Measurements from ENCODE around the gene HS2ST1. TPM values are rescaled to one million over a fixed set of nuclear protein-coding genes. Genes with fewer than 3 reads are reported as not detected.
"Not testable (repeated sequence)": the region's sequence is repeated elsewhere in the genome, so short reads cannot be mapped to it uniquely, and the experiment has no call there.

Gene HS2ST1
- polyA plus RNA-seq, 1 experiment = 22.4 TPM

GRCh38 chr1:86971778-86972177 is 57.3 kb downstream of the HS2ST1 start:
- Histone ChIP-seq H3K4me3 (ENCODE audit: low read depth, low read length) (no peak overlapping the region), H3K27me3 (ENCODE audit: control insufficient read depth, insufficient read depth, low read length) (no peaks in the 10 kb centered on the region), H3K27ac (ENCODE audit: low read depth, low read length) (no peak overlapping the region), H3K9me3 (ENCODE audit: control insufficient read depth, insufficient read depth, low read length) (no peaks in the 10 kb centered on the region)
- no peak for TF ChIP-seq CTCF (IDR thresholded peaks at IDR 0.05; ENCODE audit: low read depth, low read length)
- DNase-seq (ENCODE audit: low read depth, low spot score) = no peak
- POLR2A ChIA-PET = no interaction called here
- CTCF ChIA-PET = interaction anchor here (1.0 kb wide), 1 partner anchor 267 kb away, joined by 4 read pairs; the partner anchor contains the start of gene SH3GLB1

- H3K4me3 ChIP-seq (ENCODE audit: low read depth, low read length) = no peak overlapping the region
- H3K27ac ChIP-seq (ENCODE audit: low read depth, low read length) = no peak overlapping the region
- POLR2A ChIA-PET = no interaction called here
Measured at GRCh38 chr1:86972262-86972661, 57.8 kb downstream of the HS2ST1 start.

GRCh38 chr1:86975993-86976550 is 61.6 kb downstream of the HS2ST1 start:
- Histone ChIP-seq H3K27ac (ENCODE audit: low read depth, low read length) (no peak overlapping the region), H3K4me3 (ENCODE audit: low read depth, low read length) (no peak overlapping the region), H3K9me3 (ENCODE audit: control insufficient read depth, insufficient read depth, low read length) (no peaks in the 10 kb centered on the region), H3K27me3 (ENCODE audit: control insufficient read depth, insufficient read depth, low read length) (no peaks in the 10 kb centered on the region)
- no peak for TF ChIP-seq CTCF (IDR thresholded peaks at IDR 0.05; ENCODE audit: low read depth, low read length)
- POLR2A ChIA-PET = no interaction called here
- CTCF ChIA-PET = interaction anchor here (1.2 to 1.9 kb wide), 3 partner anchors 11 to 13 kb away, joined by 3 to 6 read pairs (median 3); no protein-coding TSS in a partner anchor
- DNase-seq (ENCODE audit: low read depth, low spot score) = no peak

More at GRCh38 chr1:86972262-86972661, 57.8 kb downstream of the HS2ST1 start:
- no peaks in the 10 kb centered on the region for H3K9me3 ChIP-seq (ENCODE audit: control insufficient read depth, insufficient read depth, low read length)
- CTCF ChIA-PET = no interaction called here
- no peak for DNase-seq (ENCODE audit: low read depth, low spot score)
- no peak for TF ChIP-seq CTCF (IDR thresholded peaks at IDR 0.05; ENCODE audit: low read depth, low read length)
- no peaks in the 10 kb centered on the region for H3K27me3 ChIP-seq (ENCODE audit: control insufficient read depth, insufficient read depth, low read length)

GRCh38 chr1:86976664-86977063 is 62.2 kb downstream of the HS2ST1 start:
- no peak overlapping the region for H3K27ac ChIP-seq (ENCODE audit: low read depth, low read length)
- TF ChIP-seq CTCF (IDR thresholded peaks at IDR 0.05; ENCODE audit: low read depth, low read length) = no peak
- H3K4me3 ChIP-seq (ENCODE audit: low read depth, low read length) = no peak overlapping the region
- no peak for DNase-seq (ENCODE audit: low read depth, low spot score)
- CTCF ChIA-PET = interaction anchor here (1.2 to 2.0 kb wide), 3 partner anchors 11 to 12 kb away, joined by 3 to 6 read pairs (median 3); no protein-coding TSS in a partner anchor
- POLR2A ChIA-PET = no interaction called here
- H3K27me3 ChIP-seq (ENCODE audit: control insufficient read depth, insufficient read depth, low read length) = no peaks in the 10 kb centered on the region
- no peaks in the 10 kb centered on the region for H3K9me3 ChIP-seq (ENCODE audit: control insufficient read depth, insufficient read depth, low read length)

- ChIA-PET CTCF (no interaction called here), POLR2A (no interaction called here)
- no peaks in the 10 kb centered on the region for H3K9me3 ChIP-seq (ENCODE audit: control insufficient read depth, insufficient read depth, low read length)
- H3K27me3 ChIP-seq (ENCODE audit: control insufficient read depth, insufficient read depth, low read length) = no peaks in the 10 kb centered on the region
- H3K27ac ChIP-seq (ENCODE audit: low read depth, low read length) = no peak overlapping the region
- no peak for TF ChIP-seq CTCF (IDR thresholded peaks at IDR 0.05; ENCODE audit: low read depth, low read length)
- no peak for DNase-seq (ENCODE audit: low read depth, low spot score)
- H3K4me3 ChIP-seq (ENCODE audit: low read depth, low read length) = no peak overlapping the region
Measured at GRCh38 chr1:86981482-86982213, 67.2 kb downstream of the HS2ST1 start.

- POLR2A ChIA-PET; H3K9me3 ChIP-seq (ENCODE audit: control insufficient read depth, insufficient read depth, low read length); H3K27ac ChIP-seq (ENCODE audit: low read depth, low read length); H3K27me3 ChIP-seq (ENCODE audit: control insufficient read depth, insufficient read depth, low read length); H3K4me3 ChIP-seq (ENCODE audit: low read depth, low read length); DNase-seq (ENCODE audit: low read depth, low spot score): not testable (repeated sequence)
- CTCF ChIA-PET = interaction anchor here (1.0 kb wide), 2 partner anchors 101 to 150 kb away, joined by 3 read pairs; no protein-coding TSS in a partner anchor
Measured at GRCh38 chr1:86983677-86984076, 69.2 kb downstream of the HS2ST1 start.

All from AG04450 (cell line).